CD4-positive, alpha-beta T cell treated with Interleukin-4 for 4 hours (primary cell): Measurements from ENCODE around the gene TMEM238L.

Experiments
- DNase-seq: peaks from one replicate; pipeline ENCODE4 v3.0.0-alpha.2; 2020

The TMEM238L gene

GRCh38 chr17:10803350-10803749 is 549 bp downstream of the TMEM238L start:
- DNase-seq: no peak

- no peak for DNase-seq
Measured at GRCh38 chr17:10802496-10803284, 1.2 kb downstream of the TMEM238L start.

- DNase-seq: no peak
Measured at GRCh38 chr17:10799407-10799806, 4.5 kb downstream of the TMEM238L start.

GRCh38 chr17:10798910-10799309 is 5.0 kb downstream of the TMEM238L start:
- DNase-seq: no peak

GRCh38 chr17:10798332-10798749 is 5.6 kb downstream of the TMEM238L start:
- no peak for DNase-seq

GRCh38 chr17:10797476-10798328 is 6.2 kb downstream of the TMEM238L start:
- DNase-seq: no peak

GRCh38 chr17:10793816-10794215 is 10.1 kb downstream of the TMEM238L start:
- DNase-seq: no peak

- no peak for DNase-seq
Measured at GRCh38 chr17:10793256-10793655, 10.6 kb downstream of the TMEM238L start.

- DNase-seq: no peak
Measured at GRCh38 chr17:10792151-10792550, 11.7 kb downstream of the TMEM238L start.

GRCh38 chr17:10790491-10791401 is 13.2 kb downstream of the TMEM238L start:
- DNase-seq: no peak

GRCh38 chr17:10789694-10790271 is 14.1 kb downstream of the TMEM238L start:
- no peak for DNase-seq

GRCh38 chr17:10787306-10788045 is 16.4 kb downstream of the TMEM238L start:
- no peak for DNase-seq

GRCh38 chr17:10785295-10785694 is 18.6 kb downstream of the TMEM238L start:
- no peak for DNase-seq

- DNase-seq: no peak
Measured at GRCh38 chr17:10779609-10780008, 24.3 kb downstream of the TMEM238L start.

GRCh38 chr17:10777890-10778289 is 26.0 kb downstream of the TMEM238L start:
- DNase-seq: no peak

GRCh38 chr17:10777131-10777807 is 26.6 kb downstream of the TMEM238L start:
- no peak for DNase-seq

- no peak for DNase-seq
Measured at GRCh38 chr17:10776381-10776780, 27.5 kb downstream of the TMEM238L start.

- DNase-seq: no peak
Measured at GRCh38 chr17:10775740-10776356, 28.1 kb downstream of the TMEM238L start.

- no peak for DNase-seq
Measured at GRCh38 chr17:10775058-10775457, 28.8 kb downstream of the TMEM238L start.

- DNase-seq: no peak
Measured at GRCh38 chr17:10773391-10773790, 30.5 kb downstream of the TMEM238L start.
